Muscle layer of colon (tissue), 2 donors: ENCODE results near the gene METTL25.

Experiments
- H3K27ac ChIP-seq: one replicate; pipeline ENCODE4 v1.7.0; 2013; ENCODE audit warnings: low read depth, mild to moderate bottlenecking, low read length, moderate library complexity
- H3K27me3 ChIP-seq, 2 donors: one replicate each; pipeline ENCODE4 v1.7.0; 2013; ENCODE audit warnings: low read length in 2 of 2, mild to moderate bottlenecking in 2 of 2; ENCODE audit not compliant: insufficient read depth in 2 of 2, control insufficient read depth in 1 of 2
- H3K36me3 ChIP-seq: one replicate; pipeline ENCODE4 v1.7.0; 2013; ENCODE audit warnings: mild to moderate bottlenecking, low read length; ENCODE audit not compliant: insufficient read depth
- H3K4me1 ChIP-seq: one replicate; pipeline ENCODE4 v1.7.0; 2013; ENCODE audit warnings: mild to moderate bottlenecking, low read length; ENCODE audit not compliant: insufficient read depth
- H3K4me3 ChIP-seq, 2 donors: one replicate each; pipeline ENCODE4 v1.7.0; 2013; ENCODE audit warnings: low read length in 2 of 2, low read depth in 1 of 2, mild to moderate bottlenecking in 1 of 2, moderate library complexity in 1 of 2
- H3K9ac ChIP-seq: one replicate; pipeline ENCODE4 v1.7.0; 2013; ENCODE audit warnings: low read length
- H3K9me3 ChIP-seq: one replicate; pipeline ENCODE4 v1.7.0; 2013; ENCODE audit warnings: mild to moderate bottlenecking, low read length
- donor health status: abdominal sarcoma.
- donor health status: Adenocarcinoma of cecum.

Gene METTL25

DNA sequence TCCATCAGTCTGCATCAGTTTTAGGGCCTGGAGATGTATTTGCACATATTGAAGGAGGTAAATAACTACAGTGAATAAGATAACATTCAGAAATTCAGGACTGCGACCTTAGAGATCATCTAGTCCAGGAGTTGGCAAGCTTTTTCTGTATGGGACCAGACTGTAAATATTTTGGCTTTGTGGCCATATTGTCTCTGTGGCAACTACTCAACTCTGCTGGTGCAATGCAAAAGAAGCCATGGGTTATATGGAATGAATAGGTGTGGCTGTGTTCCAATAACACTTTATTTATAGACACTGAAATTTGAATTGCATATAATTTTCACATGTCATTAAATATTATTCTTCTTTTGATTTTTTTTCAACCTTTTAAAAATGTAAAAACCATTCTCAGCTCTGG is 156.6 kb downstream of the METTL25 start:
- no peak overlapping the region for H3K4me3 ChIP-seq
- H3K36me3 ChIP-seq: no peaks in the 10 kb centered on the region
- H3K27me3 ChIP-seq: no peaks in the 10 kb centered on the region
- H3K27ac ChIP-seq: no peak overlapping the region
- no peaks in the 10 kb centered on the region for H3K9me3 ChIP-seq
- no peak overlapping the region for H3K9ac ChIP-seq
- H3K4me1 ChIP-seq: no peaks in the 10 kb centered on the region

DNA sequence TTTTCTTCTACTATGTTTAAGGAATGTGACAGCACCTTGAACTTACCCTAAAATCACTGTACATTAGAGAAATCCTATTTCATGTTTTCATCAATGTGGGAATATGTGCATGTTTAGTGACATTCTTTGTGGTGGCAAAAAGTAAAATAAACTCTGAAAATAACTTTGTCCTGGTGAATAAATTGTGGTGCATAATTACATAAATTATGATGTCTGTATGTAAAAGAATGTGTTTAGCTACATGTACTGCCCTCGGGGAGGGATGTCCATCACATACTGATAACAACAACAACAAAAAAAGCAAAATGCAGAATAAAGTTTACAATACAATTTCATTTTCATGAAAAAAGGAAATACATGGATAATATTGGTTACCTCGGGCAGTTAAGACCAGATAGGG is 157.3 kb downstream of the METTL25 start:
- Histone ChIP-seq H3K9ac (no peak overlapping the region), H3K27me3 (no peaks in the 10 kb centered on the region), H3K36me3 (no peaks in the 10 kb centered on the region), H3K4me3 (no peak overlapping the region), H3K27ac (no peak overlapping the region), H3K9me3 (no peaks in the 10 kb centered on the region), H3K4me1 (no peaks in the 10 kb centered on the region)

DNA sequence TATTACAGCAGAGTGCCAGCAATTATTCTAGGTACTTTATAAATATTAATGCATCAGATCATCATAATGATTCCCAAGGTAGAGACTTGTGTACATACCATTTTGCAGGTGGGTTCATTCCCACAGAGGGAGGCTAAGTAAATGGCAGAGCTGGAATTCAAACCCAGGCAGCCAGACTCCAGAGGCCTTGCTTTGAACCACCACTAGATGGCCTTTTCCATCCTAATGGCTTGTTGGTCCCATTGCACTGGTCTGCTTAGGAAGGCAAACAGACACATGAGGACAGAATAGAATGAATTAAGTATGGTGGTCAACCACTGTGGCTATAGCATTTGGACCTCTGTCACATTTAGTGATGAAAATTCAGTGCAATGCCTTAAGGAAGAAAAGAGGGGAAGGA is 158.7 kb downstream of the METTL25 start:
- Histone ChIP-seq H3K36me3 (no peaks in the 10 kb centered on the region), H3K27ac (no peak overlapping the region), H3K27me3 (no peaks in the 10 kb centered on the region), H3K9ac (no peak overlapping the region), H3K4me1 (no peaks in the 10 kb centered on the region), H3K4me3 (no peak overlapping the region), H3K9me3 (no peaks in the 10 kb centered on the region)

DNA sequence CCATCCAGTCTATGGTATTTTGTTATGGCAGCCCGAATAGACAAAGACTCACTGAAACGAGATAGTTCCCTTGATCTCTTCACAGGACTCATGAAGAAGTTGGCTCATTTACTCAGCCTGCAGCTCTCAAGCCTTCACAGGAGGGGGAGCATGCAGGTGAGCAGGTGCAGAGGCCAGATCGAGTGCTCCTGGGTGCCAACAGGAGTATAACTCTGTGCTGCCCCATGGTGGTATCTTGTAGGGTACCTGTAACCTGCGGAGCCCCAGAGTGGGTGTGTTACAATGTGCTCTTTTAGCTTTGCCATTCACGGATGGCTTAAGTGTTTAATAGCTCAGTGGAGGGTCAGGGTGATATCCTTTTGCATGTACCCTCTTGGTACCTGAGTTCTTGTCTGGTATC is 159.5 kb downstream of the METTL25 start:
- no peaks in the 10 kb centered on the region for H3K36me3 ChIP-seq
- no peaks in the 10 kb centered on the region for H3K4me1 ChIP-seq
- no peak overlapping the region for H3K27ac ChIP-seq
- H3K27me3 ChIP-seq: no peaks in the 10 kb centered on the region
- no peak overlapping the region for H3K4me3 ChIP-seq
- no peak overlapping the region for H3K9ac ChIP-seq
- H3K9me3 ChIP-seq: no peaks in the 10 kb centered on the region

DNA sequence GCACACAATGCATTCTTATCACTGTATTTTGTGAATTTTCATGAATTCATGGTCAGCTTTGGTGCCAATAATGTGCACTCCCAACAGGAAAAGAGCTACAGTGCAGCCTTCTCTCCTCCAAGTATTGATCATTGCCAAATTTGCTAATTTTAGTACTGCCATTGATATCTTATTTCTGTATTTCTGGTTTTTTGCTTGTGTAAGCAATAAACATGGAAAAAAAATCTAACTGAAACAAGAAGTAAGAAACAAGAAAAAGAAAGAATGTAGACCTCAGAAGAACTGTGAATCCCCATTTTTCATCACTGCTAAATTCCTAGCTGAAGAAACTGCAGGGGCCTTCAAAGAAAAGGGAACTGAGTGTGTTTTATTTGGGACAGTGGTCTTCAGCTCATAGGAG is 161.2 kb downstream of the METTL25 start:
- H3K9me3 ChIP-seq: no peaks in the 10 kb centered on the region
- H3K36me3 ChIP-seq: no peaks in the 10 kb centered on the region
- no peaks in the 10 kb centered on the region for H3K27me3 ChIP-seq
- no peak overlapping the region for H3K4me3 ChIP-seq
- no peak overlapping the region for H3K27ac ChIP-seq
- H3K9ac ChIP-seq: no peak overlapping the region
- H3K4me1 ChIP-seq: no peaks in the 10 kb centered on the region

DNA sequence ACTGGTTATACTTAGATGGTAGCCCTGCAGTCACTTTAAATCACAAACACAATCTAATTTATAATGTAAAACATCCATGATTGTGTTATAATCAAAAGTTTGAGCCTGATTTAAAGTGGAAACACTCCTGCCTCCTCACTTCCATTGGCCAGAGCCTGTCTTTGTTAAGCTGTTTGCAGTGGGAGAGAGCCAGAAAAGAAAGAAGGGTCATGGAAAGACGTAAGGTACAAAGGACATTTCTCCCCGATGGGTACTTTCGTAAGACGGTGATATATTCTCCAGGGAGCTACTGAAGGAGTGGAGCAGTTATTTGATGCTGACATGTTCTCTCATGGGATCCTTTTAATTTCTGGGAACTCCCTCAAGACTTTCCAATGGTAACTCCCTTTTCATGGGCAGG is 164.0 kb downstream of the METTL25 start:
- H3K27ac ChIP-seq: no peak overlapping the region
- H3K9ac ChIP-seq: no peak overlapping the region
- H3K27me3 ChIP-seq: no peaks in the 10 kb centered on the region
- no peaks in the 10 kb centered on the region for H3K9me3 ChIP-seq
- H3K4me3 ChIP-seq: no peak overlapping the region
- H3K36me3 ChIP-seq: no peaks in the 10 kb centered on the region
- H3K4me1 ChIP-seq: no peaks in the 10 kb centered on the region

DNA sequence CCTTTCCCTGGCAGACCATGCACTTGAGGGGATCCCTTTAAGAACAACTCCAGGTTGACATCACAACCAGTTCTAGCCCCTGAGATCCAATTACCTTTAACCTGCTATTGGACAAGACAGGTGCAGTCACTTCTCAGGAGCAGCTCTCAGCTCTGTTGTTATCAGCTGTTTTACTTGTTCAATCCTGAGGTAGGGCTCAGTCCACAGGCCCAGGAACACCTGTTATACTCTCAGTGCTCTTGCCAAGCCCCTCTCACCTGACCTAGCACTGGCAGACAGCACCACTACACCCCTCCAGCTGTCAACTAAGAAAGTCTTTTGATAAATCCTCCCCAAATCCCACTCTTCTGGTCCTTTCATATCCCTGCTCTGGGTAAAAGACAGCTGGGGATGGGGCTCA is 164.4 kb downstream of the METTL25 start:
- no peak overlapping the region for H3K9ac ChIP-seq
- no peaks in the 10 kb centered on the region for H3K36me3 ChIP-seq
- H3K27ac ChIP-seq: no peak overlapping the region
- H3K4me3 ChIP-seq: no peak overlapping the region
- no peaks in the 10 kb centered on the region for H3K27me3 ChIP-seq
- no peaks in the 10 kb centered on the region for H3K4me1 ChIP-seq
- no peaks in the 10 kb centered on the region for H3K9me3 ChIP-seq

DNA sequence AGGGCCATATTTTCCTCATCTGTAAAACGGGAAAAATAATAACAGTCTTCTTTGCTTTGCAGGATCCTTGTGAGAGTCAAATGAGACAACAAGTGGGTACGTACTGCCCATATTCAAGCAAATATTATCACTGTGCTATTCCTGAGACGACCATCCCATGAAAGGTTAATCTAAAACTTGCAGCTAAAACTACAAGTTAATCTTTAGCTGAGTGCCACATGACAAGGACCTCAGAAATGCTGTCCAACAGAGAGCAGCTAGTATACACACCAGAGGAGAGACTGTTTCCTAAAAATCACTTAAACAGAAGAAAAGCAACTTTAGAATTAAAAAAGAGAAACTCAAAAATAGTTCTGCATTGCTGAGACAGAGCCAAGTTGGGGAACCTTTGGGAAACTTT is 165.7 kb downstream of the METTL25 start:
- H3K9me3 ChIP-seq: no peaks in the 10 kb centered on the region
- H3K27me3 ChIP-seq: no peaks in the 10 kb centered on the region
- H3K4me1 ChIP-seq: no peaks in the 10 kb centered on the region
- no peaks in the 10 kb centered on the region for H3K36me3 ChIP-seq
- no peak overlapping the region for H3K4me3 ChIP-seq
- no peak overlapping the region for H3K9ac ChIP-seq
- no peak overlapping the region for H3K27ac ChIP-seq

DNA sequence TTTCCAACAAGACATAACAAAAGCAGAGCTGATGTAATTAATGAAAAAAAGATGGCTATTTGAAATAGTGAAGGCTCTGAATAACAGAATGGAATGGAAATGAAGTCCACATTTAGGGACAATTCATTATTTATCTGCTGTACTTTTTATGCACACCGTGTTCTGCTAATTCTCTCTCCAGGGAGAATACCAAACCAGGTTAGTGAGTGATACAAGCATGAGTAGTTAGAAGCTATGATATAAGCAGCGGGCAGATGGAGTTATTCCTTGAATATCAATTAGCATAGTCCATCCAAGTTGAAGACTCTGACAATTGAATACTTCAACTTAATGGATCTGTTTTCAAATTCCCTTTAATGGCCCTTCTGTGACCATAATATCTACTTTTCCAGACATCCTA is 166.3 kb downstream of the METTL25 start:
- Histone ChIP-seq H3K27me3 (no peaks in the 10 kb centered on the region), H3K9ac (no peak overlapping the region), H3K4me3 (no peak overlapping the region), H3K4me1 (no peaks in the 10 kb centered on the region), H3K36me3 (no peaks in the 10 kb centered on the region), H3K27ac (no peak overlapping the region), H3K9me3 (no peaks in the 10 kb centered on the region)

DNA sequence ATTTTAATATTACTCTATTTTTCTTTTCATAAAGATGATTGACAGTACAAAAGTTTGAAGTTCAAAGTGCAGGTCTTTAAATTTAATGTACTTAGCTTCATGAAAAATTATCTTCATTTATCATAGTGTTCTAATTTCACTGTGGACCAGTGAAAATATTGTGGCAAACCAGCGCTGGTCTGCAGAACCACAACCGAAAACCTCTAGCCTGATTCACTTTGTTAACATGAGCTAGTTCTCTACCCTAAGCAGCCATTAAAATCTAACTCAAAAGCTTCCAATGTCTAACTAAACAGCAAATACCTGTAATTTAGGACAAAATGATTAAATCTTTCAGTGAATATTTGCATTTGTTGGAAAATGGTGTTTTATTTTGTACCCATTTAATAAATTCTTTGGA is 167.3 kb downstream of the METTL25 start:
- Histone ChIP-seq H3K27me3 (no peaks in the 10 kb centered on the region), H3K9ac (no peak overlapping the region), H3K4me3 (no peak overlapping the region), H3K27ac (no peak overlapping the region), H3K4me1 (no peaks in the 10 kb centered on the region), H3K36me3 (no peaks in the 10 kb centered on the region), H3K9me3 (no peaks in the 10 kb centered on the region)

DNA sequence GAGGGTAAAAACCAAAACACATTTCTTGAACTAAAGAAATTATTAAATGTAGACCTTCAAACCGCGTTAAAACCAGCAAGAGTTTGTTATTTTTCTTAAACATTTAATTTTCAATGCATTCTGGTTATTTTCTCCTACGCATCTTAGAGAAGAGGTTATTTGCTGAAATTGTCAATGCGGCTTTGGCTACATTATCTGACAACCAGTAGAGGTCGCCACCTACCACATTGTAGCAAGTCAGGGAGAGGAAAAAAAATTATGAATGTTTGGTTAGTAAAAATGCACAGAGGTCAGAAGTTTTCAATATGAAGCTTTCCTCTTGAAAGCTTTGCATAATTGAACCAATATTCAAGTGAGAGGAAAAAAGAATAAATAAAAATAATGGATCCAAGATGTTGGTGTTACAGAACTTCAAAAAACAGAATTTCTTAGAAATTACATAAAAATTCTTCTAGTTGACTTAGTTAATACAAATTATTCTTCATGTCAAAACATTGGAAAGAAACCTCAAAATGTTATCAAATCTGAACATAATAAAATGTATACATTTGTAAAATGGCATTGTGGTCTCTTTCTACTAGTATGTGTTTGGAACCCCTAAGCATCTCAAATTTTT is 168.9 kb downstream of the METTL25 start:
- Histone ChIP-seq H3K9ac (no peak overlapping the region), H3K36me3 (no peaks in the 10 kb centered on the region), H3K4me3 (no peak overlapping the region), H3K27me3 (no peaks in the 10 kb centered on the region), H3K9me3 (no peaks in the 10 kb centered on the region), H3K27ac (no peak overlapping the region), H3K4me1 (no peaks in the 10 kb centered on the region)
